GM18873 (cell line): ENCODE measurements around the gene RAD51.

Experiments used
- ATAC-seq: cut with Tn5 transposase; IDR thresholded peaks from one replicate; pipeline ENCODE4 v1.9.1; 2021; ENCODE audit warnings: mild to moderate bottlenecking, moderate library complexity, moderate number of reproducible peaks; ENCODE audit not compliant: unreplicated experiment, low FRiP score

RAD51 gene

DNA sequence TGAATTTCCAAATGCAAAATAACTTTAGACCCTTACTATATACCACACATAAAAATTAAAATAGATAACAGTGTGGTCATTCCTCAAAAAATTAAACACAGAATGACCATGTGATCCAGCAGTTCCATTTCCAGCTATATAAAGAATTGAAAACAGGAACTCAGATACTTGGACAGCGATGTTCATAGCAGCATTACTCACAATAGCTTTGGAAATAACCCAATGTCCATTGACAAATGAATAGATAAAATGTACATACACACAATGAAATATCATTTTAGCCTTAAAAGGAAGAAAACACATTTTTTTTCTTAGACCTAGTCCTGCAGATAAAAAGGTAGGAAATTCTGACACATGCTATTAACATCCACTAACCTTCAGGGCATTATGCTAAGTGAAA is 26.7 kb downstream of the RAD51 start:
- ATAC-seq = no peak

DNA sequence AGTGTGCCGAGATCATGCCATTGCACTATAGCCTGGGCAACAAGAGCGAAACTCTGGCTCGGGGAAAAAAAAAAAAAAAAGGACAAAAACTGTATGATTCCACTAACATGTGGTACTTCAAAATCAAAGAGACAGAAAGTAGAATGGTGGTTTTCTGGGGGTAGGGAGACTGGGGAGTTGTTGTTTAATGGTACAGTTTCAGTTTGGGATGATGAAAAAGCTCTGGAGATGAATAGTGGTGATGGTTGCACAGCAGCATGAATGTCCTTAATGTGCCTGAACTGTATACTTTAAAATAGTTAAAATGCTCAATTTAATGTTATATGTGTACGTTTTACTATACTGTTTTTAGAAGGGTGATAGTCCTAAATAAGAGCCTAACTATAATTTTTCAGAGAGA is 27.4 kb downstream of the RAD51 start:
- no peak for ATAC-seq

DNA sequence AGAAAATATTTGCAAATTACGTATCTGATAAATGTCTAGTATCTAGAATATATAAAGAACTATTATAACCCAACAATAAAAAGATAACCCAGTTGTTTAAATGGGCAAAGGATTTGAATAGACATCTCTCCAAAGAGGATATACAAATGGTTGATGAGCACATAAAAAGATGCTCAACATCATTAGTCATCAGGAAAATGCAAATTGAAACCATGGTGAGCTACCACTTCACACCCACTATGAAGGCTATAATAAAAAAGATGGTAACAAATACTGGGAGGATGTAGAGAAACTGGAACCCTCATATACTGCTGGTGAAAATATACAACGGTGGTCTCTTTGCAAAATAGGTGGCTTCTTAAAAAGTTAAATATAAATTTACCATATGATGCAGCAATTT is 28.0 kb downstream of the RAD51 start:
- ATAC-seq = no peak

DNA sequence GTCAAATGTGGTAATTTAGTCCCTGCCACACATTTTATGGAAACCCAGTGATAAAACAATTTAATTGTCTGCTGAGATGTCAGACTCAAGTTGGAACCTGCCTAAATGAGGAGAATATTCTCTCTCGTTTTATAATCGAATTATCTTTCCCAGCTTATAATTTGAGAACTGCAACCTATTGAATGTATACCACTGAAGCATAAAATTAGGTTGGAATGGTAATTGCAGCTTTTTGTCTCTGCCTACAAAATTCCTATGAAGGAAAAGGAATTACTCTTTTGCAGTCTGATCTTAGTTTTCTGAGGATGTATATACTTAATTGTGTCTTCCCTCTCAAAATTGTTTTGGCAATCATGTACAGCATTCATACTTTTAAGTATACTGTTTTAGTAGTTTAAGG is 28.9 kb downstream of the RAD51 start:
- no peak for ATAC-seq

DNA sequence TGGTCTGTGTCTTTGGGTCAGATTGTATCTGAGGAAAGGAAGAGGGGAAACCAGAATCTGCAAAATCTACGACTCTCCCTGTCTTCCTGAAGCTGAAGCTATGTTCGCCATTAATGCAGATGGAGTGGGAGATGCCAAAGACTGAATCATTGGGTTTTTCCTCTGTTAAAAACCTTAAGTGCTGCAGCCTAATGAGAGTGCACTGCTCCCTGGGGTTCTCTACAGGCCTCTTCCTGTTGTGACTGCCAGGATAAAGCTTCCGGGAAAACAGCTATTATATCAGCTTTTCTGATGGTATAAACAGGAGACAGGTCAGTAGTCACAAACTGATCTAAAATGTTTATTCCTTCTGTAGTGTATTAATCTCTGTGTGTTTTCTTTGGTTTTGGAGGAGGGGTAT is 36.1 kb downstream of the RAD51 start:
- no peak for ATAC-seq

DNA sequence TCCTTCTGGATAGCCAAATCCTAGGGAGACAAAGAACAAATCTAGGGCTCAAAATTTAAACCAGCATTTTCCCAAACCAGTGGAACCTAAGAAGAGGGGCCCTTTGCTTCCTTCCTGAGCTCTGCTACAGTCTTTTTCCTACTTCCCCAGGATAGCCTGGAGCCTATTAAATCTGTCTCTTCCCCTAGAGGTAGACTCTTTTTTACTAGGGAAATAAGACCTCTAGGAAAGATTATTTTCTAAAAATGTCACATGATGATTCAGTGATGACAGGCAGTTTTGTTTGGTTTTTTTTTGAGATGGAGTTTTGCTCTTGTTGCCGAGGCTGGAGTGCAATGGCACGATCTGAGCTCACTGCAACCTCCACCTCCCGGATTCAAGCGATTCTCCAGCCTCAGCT is 41.6 kb downstream of the RAD51 start:
- no peak for ATAC-seq

DNA sequence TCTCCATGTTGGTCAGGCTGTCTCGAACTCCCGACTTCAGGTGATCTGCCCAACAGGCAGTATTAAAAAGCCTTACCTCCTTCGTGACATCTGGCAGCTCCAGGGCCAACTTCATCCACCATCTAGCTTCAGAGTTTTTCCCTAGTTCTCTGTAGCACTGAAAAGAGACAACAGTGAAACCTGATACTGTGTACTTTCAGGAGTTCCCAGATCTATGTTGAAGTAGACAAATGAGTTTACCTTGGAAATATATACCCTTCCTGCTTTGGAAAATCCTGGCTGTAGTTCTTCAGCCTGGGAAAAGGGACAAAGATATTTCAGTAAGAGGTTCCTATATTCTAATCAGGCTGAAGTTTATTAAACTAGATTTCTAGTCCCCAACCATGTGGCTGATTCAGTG is 42.1 kb downstream of the RAD51 start:
- ATAC-seq = no peak

DNA sequence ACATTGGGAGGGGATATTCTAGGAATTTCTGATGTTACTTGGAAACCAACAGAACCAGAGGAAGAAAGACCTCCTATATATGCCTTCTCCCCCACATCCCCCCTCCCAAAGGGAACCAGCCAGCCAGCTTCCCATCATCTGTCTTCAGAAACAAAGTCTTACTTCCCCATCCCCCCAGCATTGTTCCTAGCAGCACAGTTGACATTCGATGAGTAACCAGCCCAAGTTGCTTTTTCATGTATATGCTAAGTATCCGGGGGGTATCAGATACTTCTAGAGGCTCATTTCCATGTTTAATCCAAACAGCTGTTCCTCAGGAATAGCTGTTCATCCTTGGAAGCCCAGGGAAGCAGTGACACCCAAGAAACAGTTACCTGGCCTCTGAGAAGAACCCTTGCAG is 44.1 kb downstream of the RAD51 start:
- ATAC-seq = no peak

DNA sequence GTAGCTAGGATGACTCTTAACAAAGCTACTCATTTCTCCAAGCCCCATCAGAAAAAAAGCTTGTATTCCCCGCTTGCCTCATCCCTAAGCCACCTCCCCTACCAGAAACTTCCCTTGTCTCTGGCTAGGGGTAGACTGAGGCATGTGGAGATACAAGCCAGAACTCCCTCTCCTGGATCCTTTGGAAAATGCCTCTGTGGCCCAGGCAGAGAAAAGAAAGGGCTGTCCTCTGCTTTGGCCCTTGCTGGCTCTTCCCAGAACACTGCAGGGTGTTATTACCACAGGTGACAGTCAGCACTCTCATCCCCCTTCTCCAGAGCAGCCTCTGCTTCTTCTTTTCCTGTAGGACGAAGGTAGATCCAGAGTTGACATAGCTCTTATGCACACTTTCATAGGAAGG is 44.9 kb downstream of the RAD51 start:
- ATAC-seq = no peak

DNA sequence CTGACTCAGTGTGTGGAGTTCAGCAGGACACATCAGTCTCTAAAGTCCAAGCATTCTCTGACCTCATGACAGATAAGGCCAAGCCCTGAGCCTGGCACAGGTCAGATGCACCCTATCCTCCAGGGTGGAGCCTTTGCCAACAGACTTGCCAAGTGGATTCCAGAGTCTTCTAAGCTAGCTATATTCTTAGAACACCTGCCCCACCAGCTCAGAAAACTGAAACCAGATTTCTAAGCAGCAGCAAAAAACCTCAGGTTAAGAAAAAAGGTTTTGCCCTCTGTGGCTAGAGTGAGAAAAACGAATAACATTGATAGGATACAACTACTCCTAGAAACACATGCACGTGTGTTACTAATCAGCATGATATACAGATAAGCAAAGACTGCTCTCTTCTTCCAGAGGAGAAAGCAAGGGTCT is 48.5 kb downstream of the RAD51 start:
- no peak for ATAC-seq

DNA sequence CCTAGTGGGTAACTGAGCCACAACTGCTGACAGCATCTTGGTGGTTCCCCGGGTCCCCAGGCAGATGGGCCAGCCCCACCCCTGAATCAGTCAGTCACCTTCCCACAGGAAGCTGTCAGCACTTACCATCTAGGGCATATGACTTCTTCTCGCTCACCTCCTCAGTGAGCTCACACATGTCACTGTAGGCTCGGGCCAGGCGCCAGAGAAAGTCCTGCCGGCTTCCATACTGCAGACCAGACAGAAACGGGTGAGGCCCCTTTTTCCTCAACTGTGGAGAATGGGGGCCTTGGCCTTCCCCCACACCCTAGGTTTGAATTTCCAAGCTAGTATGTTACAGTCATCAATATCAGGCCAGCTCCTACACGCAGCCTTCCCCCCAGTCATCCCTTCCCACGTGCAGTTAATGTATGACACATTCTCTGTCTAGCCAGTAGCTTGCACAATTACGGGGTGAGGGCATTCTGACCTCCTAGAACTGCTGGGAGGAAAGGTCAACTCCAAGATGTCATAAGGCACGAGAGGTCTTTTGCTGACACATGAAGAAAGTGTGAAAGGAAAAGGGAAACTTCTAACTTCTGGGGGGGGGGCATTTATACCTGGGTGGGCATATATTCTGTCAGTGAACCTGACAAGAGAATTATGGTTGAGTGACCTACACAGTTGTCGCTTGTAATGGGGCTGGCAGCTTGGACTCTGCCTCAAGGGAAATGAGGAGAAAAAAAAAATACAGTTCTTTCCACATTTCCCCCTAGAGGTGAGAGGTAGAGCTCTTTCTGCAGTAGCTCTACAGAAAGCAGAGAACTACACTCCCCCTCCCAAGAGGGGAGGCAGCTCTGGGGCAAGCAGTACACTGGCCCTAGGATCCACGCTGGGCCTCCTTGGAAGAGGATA is 49.2 kb downstream of the RAD51 start:
- ATAC-seq = no peak

DNA sequence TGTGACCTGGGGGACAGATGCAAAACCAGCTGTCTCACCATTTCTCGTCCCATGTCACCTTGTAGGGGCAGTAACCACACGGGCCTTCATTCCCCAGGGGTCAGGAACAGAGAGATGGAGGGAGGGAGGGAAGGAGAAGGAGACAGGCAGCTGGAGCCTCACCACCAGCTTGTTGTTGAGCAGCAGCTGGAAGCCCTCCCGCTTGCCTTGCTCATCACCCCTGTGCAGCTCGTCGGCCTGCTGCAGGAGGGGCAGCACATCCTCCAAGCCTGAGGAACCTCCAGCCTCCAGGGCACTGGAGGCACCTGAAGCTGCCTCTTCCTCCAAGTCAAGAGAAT is 49.8 kb downstream of the RAD51 start:
- no peak for ATAC-seq

DNA sequence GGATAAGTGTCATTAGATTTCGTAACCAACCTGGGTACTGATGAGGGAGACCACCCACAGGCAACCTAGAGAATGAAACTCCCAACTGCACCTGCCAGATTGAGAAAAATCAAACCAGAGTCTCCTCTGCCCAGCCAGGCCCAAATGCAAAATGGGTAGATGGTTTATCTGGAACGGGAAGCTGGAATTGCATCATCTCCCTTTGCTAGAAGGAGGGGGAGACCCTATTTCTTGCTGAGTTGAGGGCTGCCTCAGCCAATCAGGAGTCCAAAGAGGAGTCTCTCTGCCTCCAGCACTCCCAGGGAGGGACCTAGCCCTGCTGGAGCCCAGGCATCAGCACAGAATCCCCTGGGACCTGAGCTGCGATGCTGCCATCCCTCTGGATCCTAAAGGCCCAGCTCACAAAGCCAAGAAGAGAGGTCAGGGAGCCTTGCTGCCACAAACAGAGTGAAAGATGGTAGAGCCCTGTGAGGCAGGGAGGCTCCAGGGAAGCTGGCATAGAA is 52.0 kb downstream of the RAD51 start:
- no peak for ATAC-seq

DNA sequence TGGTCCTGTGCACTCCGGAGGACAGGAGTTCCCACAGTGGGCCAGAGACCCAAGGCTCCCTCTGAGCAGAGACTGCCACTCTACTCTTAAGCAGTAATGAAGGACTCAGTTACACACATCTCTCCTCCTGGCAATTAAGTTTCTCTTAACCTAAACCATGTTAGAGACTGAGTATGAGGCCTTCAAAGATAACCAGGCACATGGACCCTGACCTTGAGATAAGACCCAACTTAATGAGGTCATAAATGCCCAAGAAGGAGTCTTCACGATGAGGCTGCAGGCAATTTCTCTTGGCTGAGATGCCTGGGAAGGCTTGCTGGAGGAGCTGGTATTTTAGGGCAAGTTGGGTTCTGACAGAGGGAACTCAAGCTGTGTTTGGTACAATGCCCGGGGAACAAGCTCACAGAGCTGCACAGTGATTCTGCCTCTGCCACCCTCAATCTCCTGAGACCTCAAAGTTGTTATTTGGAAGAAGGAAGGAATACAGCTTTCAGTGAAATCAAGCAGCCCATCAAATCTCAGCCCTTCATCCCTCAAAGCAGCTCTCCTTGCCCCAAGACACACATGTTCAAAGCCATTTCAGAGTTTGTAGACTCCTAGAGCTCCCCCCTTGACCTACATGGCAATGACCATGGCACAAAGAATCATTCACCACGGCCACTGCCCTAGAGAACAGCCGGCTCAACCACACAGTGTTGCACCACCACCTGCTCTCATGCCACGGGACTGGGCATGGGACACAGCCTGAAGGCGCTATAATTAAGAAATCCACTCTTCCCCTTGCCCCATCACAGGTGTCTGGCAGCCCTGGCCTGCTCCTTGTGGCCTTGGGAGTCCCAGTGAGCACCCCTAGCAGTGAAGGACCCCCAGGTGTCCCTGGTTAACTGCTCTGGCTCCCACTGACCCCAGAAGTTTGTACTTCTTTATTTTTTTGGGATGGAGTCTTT is 53.0 kb downstream of the RAD51 start:
- ATAC-seq = no peak

DNA sequence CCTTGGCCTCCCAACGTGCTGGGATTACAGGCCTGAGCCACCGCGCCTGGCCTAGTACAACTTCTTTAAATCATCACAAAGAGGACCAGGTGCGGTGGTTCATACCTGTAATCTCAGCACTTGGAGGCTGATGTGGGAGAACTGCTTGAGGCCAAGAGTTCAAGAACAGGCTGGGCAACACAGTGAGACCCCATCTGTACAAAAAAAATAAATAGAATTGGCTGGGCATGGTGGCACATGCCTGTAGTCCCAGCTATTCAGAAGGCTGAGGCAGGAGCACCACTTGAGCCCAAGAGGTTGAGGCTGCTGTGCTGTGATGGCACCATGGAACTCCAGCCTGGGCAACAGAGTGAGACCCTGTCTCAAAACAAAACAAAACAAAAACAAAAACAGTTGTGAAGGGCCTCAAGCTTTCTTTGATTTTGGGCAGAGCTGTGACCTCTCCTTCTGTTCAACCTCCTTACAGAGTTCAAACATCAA is 54.2 kb downstream of the RAD51 start:
- ATAC-seq = no peak

DNA sequence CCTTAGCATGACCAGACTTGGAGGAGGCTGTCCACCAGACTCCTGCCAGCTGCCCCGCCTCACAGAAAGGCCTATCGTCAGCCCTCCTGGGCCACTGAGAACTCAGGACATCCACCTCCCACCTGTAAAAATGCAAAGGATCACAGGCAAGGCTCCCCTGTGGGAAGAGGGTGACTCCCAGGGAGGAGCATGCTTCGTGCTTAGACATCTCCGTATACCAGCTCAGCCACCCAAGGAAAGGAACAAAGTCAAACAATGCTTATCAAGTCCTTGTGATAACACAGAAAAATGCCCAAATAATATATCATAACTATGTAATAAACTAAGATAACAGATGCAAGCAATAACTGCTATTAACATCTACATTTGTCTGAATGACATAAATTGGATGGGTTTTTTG is 55.9 kb downstream of the RAD51 start:
- ATAC-seq = no peak

DNA sequence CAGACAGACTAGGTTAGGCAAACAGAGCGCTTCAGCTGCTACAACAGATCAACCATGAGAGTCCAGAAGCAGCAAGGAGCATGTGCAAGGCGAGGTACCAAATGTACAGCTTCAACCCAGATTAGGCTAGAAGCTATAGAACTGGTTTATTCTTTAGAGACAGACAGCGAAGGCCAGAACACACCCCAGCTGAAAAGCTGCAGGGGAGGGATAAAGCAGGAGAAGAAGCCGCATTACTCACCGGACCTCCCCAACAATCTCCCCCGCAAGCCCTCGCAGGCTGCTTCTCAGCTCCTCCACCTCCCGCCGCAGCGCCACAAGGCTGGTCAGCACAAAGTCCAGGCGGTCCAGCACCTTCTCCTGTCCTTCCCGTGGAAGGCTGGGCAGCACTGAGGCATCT is 56.8 kb downstream of the RAD51 start:
- no peak for ATAC-seq

DNA sequence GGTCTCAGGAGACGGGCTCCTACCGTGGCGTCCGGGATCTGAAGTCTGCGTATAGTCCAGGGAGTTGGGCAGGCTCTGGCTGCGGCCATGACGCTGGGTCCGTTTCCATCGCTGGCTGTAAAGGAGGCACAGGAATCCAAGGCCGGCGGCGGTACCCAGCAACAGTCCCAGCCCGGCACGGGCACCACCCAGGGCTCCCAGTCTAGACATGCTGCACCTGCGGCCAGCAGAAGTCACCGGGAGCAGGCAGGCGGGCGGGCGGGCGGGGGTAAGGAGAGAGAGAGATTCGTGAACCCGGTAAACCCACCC is 59.6 kb downstream of the RAD51 start:
- peak; percentile 6 for ATAC-seq

DNA sequence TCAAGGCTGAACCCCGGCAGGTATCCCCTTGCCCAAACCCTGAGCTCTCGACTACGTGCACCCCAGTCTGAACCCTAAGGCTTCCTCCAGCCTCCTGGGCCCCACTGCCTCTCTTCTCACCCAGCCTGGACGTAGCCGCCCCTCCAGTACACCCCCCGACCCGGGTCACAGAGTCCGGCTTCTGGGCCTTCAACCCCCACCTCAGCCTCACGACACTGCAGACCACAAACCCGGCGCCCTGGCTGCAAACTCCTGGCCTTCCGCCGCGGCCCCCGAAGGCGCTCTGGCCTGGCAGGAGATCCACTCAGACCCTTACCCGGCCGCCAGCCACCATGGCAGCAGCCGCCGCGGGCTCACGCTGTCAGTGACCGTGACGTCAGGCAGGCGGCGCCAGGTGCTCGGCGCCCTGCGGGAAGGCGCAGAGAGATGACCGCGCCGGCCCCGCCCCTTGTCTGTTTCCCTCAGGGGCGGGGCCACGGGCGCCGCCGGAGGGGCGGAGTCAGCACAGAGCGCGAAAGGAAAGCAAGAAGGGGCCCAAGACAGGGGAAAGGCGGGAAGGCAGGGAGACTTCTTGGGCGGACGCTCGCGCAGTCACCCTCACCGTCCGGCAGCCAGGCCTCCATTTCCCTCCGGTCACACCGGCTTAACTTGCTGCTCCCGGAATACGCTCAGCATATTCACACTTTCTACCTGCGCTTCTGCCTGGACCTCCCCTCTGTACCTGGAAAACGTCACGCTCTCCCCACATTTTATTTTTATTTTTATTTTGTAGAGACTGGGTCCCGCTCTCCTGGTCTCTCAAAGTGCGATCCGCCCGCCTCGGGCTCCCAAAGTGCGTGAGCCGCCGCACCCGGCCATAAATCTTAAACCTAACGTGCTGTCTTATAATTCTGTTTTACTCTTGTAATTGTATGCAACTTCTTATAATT is 60.2 kb downstream of the RAD51 start, which contains the start of gene RMDN3:
TSS of gene RMDN3 (minus strand) at position 372 of the 929 bp plus-strand sequence. CDS start 471 bp downstream, outside the sequence.
- ATAC-seq = peak; percentile 64

DNA sequence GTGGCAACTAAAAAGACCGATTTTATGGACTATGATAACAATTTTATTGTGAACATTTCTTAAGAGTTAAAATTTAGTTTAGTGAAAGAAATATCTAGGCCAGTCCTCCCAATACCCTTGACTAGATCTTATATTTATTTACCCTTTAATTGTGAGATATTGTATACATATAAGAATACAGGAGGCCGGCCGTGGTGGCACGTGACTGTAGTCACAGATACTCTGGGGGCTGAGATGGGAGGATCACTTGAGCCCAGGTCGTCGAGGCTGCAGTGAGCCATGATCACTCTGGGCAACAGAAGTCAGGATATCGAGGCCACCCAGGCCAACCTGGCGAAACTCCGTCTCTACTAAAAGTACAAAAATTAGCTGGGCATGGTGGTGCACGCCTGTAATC is 60.8 kb downstream of the RAD51 start:
- ATAC-seq = no peak
